Lower leg skin (tissue), 4 donors: ENCODE results near the gene CNKSR3. TPM values are rescaled to one million over a fixed set of nuclear protein-coding genes. Genes with fewer than 3 reads are reported as not detected.

Source experiments
- DNase-seq, 2 donors: peaks; one replicate each; pipeline ENCODE4 v3.0.0-alpha.2; 2019; ENCODE audit warnings: low spot score in 2 of 2
- H3K4me3 ChIP-seq: fragments of 200-600 bp; sonication (generic); 2 replicates; pipeline ENCODE4 v1.5.1; 2017; ENCODE audit warnings: mild to moderate bottlenecking, low read depth; ENCODE audit not compliant: poor library complexity, severe bottlenecking
- POLR2A ChIP-seq, 2 donors: fragments of 450-650 bp; IDR thresholded peaks; one replicate each; pipeline ENCODE4 v1.6.1; 2016 to 2017; ENCODE audit warnings: antibody characterized with exemption in 2 of 2, mild to moderate bottlenecking in 1 of 2, moderate library complexity in 1 of 2
- WGBS, 2 donors: methylation state at CpG; one replicate each; pipeline ENCODE4 v1.1.5; 2018; 5-methylcytosine and 5-hydroxymethylcytosine counted together
- intact Hi-C: fragments of 100-400 bp; cut with DNase I; formaldehyde crosslinking; loops from one replicate; pipeline ENCODE4 v1.15.0; 2023; ENCODE audit warnings: low total_unique reads
- total RNA-seq, 4 donors: library from RNA; depleted of rRNA; stranded (reverse); fragments of >200 nt; gene quantifications; one replicate each; pipeline ENCODE4 v1.1.0, GENCODE V29; 2016
- TF ChIP-seq, protein P1 (sequence below), 3 donors: fragments of 450-650 bp; IDR thresholded peaks; one replicate each; pipeline ENCODE4 v1.5.1; 2016; ENCODE audit warnings: antibody characterized with exemption in 3 of 3, mild to moderate bottlenecking in 3 of 3, moderate library complexity in 2 of 3

CNKSR3 gene
- total RNA-seq, 4 donors from 2014 or later: 8.8 to 11.1 (median 9.4) TPM

DNA sequence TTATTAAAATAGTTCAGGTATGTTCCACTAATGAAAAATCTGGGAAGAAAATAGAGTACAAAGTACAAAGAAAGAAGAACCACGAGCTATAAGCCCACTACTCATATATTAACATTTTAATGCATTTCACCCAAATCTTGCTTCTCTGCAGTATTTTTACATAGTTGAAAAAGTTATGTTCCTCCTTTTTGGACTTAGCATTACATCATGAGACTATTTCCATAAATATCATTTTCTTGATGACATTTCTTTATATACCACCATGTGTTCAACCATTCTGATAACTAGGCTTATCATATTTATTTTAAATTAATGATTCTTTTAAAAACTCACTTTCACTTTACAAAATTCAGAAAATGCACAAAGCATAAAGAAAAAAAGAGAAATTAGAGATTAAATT lies 156.9 kb downstream of the CNKSR3 start:
- 77 to 87% methylated on average over 1 of the region's 1 CpG for WGBS, 2 donors
- H3K4me3 ChIP-seq: no peak overlapping the region
- TF ChIP-seq, protein P1, sequence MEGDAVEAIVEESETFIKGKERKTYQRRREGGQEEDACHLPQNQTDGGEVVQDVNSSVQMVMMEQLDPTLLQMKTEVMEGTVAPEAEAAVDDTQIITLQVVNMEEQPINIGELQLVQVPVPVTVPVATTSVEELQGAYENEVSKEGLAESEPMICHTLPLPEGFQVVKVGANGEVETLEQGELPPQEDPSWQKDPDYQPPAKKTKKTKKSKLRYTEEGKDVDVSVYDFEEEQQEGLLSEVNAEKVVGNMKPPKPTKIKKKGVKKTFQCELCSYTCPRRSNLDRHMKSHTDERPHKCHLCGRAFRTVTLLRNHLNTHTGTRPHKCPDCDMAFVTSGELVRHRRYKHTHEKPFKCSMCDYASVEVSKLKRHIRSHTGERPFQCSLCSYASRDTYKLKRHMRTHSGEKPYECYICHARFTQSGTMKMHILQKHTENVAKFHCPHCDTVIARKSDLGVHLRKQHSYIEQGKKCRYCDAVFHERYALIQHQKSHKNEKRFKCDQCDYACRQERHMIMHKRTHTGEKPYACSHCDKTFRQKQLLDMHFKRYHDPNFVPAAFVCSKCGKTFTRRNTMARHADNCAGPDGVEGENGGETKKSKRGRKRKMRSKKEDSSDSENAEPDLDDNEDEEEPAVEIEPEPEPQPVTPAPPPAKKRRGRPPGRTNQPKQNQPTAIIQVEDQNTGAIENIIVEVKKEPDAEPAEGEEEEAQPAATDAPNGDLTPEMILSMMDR (IDR thresholded peaks at IDR 0.05): no peak
- no peak for TF ChIP-seq POLR2A (IDR thresholded peaks at IDR 0.05)
- DNase-seq: no peak
- intact Hi-C loops: no loop called here

DNA sequence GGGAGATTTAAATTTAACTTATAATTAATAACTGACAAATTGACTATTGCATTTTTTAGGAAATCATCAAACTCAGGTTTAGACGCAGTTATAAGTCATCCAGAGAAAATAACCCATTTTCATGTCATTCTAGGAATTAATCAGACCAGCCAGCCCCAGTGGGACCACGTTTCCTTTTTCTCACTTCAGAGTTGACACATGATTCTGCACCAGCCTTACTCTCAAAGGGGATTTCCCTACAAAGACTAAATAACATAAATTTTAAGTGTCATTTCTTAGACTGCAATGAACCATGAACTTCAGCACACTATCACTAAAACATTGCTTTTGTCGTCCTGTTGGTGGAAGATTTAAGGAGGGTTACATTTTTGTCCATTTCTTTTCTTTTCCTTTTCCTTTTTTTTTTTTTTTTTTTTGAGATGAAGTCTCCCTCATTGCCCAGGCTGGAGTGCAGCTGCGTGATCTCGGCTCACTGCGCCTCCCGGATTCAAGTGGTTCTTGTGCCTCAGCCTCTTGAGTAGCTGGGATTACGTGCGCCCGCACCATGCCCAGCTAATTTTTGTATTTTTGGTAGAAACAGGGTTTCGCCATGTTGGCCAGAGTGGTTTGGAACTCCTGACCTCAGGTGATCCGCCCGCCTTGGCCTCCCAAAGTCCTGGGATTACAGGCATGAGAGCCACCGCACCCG lies 157.4 kb downstream of the CNKSR3 start:
- H3K4me3 ChIP-seq: no peak overlapping the region
- WGBS, 2 donors: 89 to 91% methylated on average over 15 of the region's 15 CpGs
- DNase-seq: no peak
- no peak for TF ChIP-seq POLR2A (IDR thresholded peaks at IDR 0.05)
- TF ChIP-seq, protein P1 (IDR thresholded peaks at IDR 0.05): no peak
- intact Hi-C loops: no loop called here

DNA sequence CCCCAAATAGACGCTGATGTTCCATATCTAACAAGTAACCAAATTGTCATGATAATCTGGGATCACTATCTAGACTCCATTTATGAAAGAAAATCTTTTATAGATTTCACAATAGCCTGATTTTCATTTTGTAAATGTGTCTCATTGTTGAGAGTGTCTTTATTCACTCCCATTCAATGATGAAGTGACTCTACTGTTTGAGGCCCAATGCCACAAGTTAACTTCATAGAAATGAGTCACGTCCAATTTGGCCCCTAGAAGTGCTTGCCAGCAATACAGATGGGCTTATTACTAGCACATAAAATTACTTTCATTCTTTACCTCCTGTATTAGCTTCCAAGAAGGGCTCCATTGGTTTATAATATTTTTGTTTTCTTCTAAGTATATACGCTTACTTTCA lies 160.2 kb downstream of the CNKSR3 start:
- TF ChIP-seq, protein P1 (IDR thresholded peaks at IDR 0.05): no peak
- no peak for TF ChIP-seq POLR2A (IDR thresholded peaks at IDR 0.05)
- WGBS, 2 donors: 86 to 88% methylated on average over 3 of the region's 3 CpGs
- intact Hi-C loops: no loop called here
- no peak overlapping the region for H3K4me3 ChIP-seq
- DNase-seq: no peak

DNA sequence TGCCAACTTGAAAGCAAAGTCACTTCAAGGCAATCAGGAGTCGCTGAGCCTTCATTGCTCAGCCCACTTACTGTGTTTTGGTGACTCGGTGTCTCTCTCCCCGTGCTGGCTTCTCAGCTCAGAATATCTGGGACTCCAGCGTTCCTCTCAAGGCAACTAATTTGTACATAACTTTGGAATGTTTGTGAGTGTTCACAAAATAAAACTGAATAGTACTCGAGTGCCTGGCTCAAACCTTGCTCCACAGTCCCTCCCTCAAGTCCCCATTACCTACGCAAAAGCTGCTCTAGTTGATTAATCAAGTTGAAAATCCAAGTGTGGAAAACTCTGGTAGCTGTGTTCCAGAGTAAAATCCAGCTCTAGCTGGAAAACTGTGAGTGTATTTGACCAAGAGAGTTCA lies 162.5 kb downstream of the CNKSR3 start:
- DNase-seq: no peak
- H3K4me3 ChIP-seq: no peak overlapping the region
- intact Hi-C loops: loop anchor here (10.0 kb wide), 1 partner anchor 53 kb away; no protein-coding TSS in a partner anchor
- no peak for TF ChIP-seq POLR2A (IDR thresholded peaks at IDR 0.05)
- TF ChIP-seq, protein P1 (IDR thresholded peaks at IDR 0.05): no peak
- WGBS, 2 donors: 93 to 94% methylated on average over 6 of the region's 6 CpGs

DNA sequence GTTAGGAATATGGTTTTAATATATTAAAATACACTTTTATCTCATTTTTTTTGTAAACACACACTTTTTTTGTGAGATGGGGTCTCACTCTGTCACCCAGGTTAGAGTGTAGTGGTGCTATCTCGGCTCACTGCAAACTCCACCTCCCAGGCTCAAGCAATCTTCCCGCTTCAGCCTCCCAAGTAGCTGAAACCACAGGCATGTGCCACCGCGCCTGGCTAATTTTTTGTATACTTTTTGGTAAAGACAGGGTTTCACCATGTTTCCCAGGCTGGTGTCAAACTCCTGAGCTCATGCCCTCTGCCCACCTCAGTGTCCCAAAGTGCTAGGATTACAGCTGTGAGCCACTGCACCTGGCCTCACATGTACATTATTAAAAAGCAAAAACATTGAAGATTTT lies 164.7 kb downstream of the CNKSR3 start:
- intact Hi-C loops: loop anchor here (10.0 kb wide), 1 partner anchor 51 kb away; no protein-coding TSS in a partner anchor
- no peak for DNase-seq
- TF ChIP-seq POLR2A (IDR thresholded peaks at IDR 0.05): no peak
- TF ChIP-seq, protein P1 (IDR thresholded peaks at IDR 0.05): no peak
- 91 to 93% methylated on average over 4 of the region's 4 CpGs for WGBS, 2 donors
- H3K4me3 ChIP-seq: no peak overlapping the region
